Right atrium auricular region (tissue), 2 donors: ENCODE measurements around the gene CCDC116. TPM values are rescaled to one million over a fixed set of nuclear protein-coding genes. Genes with fewer than 3 reads are reported as not detected.
"Not testable (repeated sequence)": the region's sequence is repeated elsewhere in the genome, so short reads cannot be mapped to it uniquely, and the experiment has no call there.

Source experiments
- DNase-seq: peaks from one replicate; pipeline ENCODE4 v3.0.0-alpha.2; 2019; ENCODE audit warnings: low spot score
- H3K27ac ChIP-seq, 2 donors: fragments of 200-600 bp; sonication (generic); 1 replicate in 1 of 2; 2 replicates in 1 of 2; pipeline ENCODE4 v1.5.1; 2016 to 2019
- H3K27me3 ChIP-seq, 2 donors: fragments of 200-600 bp; sonication (generic); one replicate each; pipeline versions ENCODE4 v1.5.1 to v1.6.0; 2017 to 2019
- H3K36me3 ChIP-seq: fragments of 200-600 bp; sonication (generic); one replicate; pipeline ENCODE4 v1.5.1; 2016
- H3K4me1 ChIP-seq, 2 donors: fragments of 200-600 bp; sonication (generic); one replicate each; pipeline versions ENCODE4 v1.5.1 to v1.6.0; 2017 to 2019
- H3K4me3 ChIP-seq, 2 donors: fragments of 200-600 bp; sonication (generic); 1 replicate in 1 of 2; 2 replicates in 1 of 2; pipeline ENCODE4 v1.5.1; 2017 to 2019; ENCODE audit warnings: mild to moderate bottlenecking in 1 of 2, moderate library complexity in 1 of 2
- H3K9me3 ChIP-seq, 2 donors: fragments of 200-600 bp; sonication (generic); one replicate each; pipeline ENCODE4 v1.5.1; 2019
- CTCF ChIP-seq, 2 donors: fragments of 200-600 bp; sonication (generic); IDR thresholded peaks; one replicate each; pipeline ENCODE4 v1.5.1; 2019; ENCODE audit warnings: antibody characterized with exemption in 2 of 2
- total RNA-seq, 2 donors: library from RNA; depleted of rRNA; stranded (reverse); fragments of >200 nt; gene quantifications; one replicate each; pipeline ENCODE4 v1.1.0, GENCODE V29; 2016

Gene CCDC116
- total RNA-seq, 2 donors from 2014 or later, result not detected

- Histone ChIP-seq H3K36me3 (peaks cover 21% of the 10 kb centered on the region), H3K4me3 (no peak overlapping the region), H3K27ac (no peak overlapping the region), H3K9me3 (no peaks in the 10 kb centered on the region), H3K27me3 (no peaks in the 10 kb centered on the region), H3K4me1 (peaks cover 0 to 74% of the 10 kb centered on the region in 2 donors)
- no peak for DNase-seq
- no peak for TF ChIP-seq CTCF (IDR thresholded peaks at IDR 0.05)
Observed at GRCh38 chr22:21590809-21591641, 41.5 kb upstream of the CCDC116 start.

GRCh38 chr22:21591695-21592094, 40.9 kb upstream of the CCDC116 start:
- peaks cover 26% of the 10 kb centered on the region for H3K36me3 ChIP-seq
- no peaks in the 10 kb centered on the region for H3K27me3 ChIP-seq
- no peak for DNase-seq
- H3K4me1 ChIP-seq, result peaks cover 0 to 74% of the 10 kb centered on the region in 2 donors
- H3K9me3 ChIP-seq, result no peaks in the 10 kb centered on the region
- no peak overlapping the region for H3K27ac ChIP-seq
- no peak for TF ChIP-seq CTCF (IDR thresholded peaks at IDR 0.05)
- H3K4me3 ChIP-seq, result no peak overlapping the region

- Histone ChIP-seq H3K4me1 (peaks cover 0 to 69% of the 10 kb centered on the region in 2 donors), H3K4me3 (no peak overlapping the region), H3K27ac (no peak overlapping the region), H3K27me3 (no peaks in the 10 kb centered on the region), H3K36me3 (peaks cover 32% of the 10 kb centered on the region), H3K9me3 (no peaks in the 10 kb centered on the region)
- DNase-seq, result no peak
- TF ChIP-seq CTCF (IDR thresholded peaks at IDR 0.05), result no peak
Observed at GRCh38 chr22:21592422-21592821, 40.1 kb upstream of the CCDC116 start.

GRCh38 chr22:21593406-21594232, 38.9 kb upstream of the CCDC116 start:
- no peak overlapping the region for H3K4me3 ChIP-seq
- DNase-seq, result no peak
- no peaks in the 10 kb centered on the region for H3K9me3 ChIP-seq
- no peaks in the 10 kb centered on the region for H3K27me3 ChIP-seq
- H3K4me1 ChIP-seq, result peaks cover 0 to 61% of the 10 kb centered on the region in 2 donors
- TF ChIP-seq CTCF (IDR thresholded peaks at IDR 0.05), result peak in 1 of 2 donors; percentile 36
- H3K36me3 ChIP-seq, result peaks cover 32% of the 10 kb centered on the region
- H3K27ac ChIP-seq, result peak overlapping the region; percentile 14 to 31

- H3K36me3 ChIP-seq, result peaks cover 32% of the 10 kb centered on the region
- TF ChIP-seq CTCF (IDR thresholded peaks at IDR 0.05), result no peak
- peaks cover 0 to 56% of the 10 kb centered on the region in 2 donors for H3K4me1 ChIP-seq
- no peaks in the 10 kb centered on the region for H3K27me3 ChIP-seq
- no peak overlapping the region for H3K4me3 ChIP-seq
- H3K27ac ChIP-seq, result peak overlapping the region in 1 of 2 donors; percentile 45
- DNase-seq, result no peak
- H3K9me3 ChIP-seq, result no peaks in the 10 kb centered on the region
Observed at GRCh38 chr22:21594865-21595452, 37.6 kb upstream of the CCDC116 start.

GRCh38 chr22:21596356-21597135, 36.0 kb upstream of the CCDC116 start:
- DNase-seq, result not testable (repeated sequence)

More at GRCh38 chr22:21596356-21597135, 36.0 kb upstream of the CCDC116 start:
- H3K9me3 ChIP-seq, H3K27me3 ChIP-seq, H3K27ac ChIP-seq, H3K4me3 ChIP-seq: not testable (repeated sequence)
- Histone ChIP-seq H3K36me3 (peaks cover 32% of the 10 kb centered on the region), H3K4me1 (peaks cover 0 to 41% of the 10 kb centered on the region in 2 donors)
